NCI-H1092 (cell line): ENCODE data around the gene PGGHG.
"Not testable (repeated sequence)": the region's sequence is repeated elsewhere in the genome, so short reads cannot be mapped to it uniquely, and the experiment has no call there.

Experiments used
- DNase-seq: peaks from one replicate; lab custom pipeline; 2025; lab: John Stamatoyannopoulos, UW

Gene PGGHG

DNA sequence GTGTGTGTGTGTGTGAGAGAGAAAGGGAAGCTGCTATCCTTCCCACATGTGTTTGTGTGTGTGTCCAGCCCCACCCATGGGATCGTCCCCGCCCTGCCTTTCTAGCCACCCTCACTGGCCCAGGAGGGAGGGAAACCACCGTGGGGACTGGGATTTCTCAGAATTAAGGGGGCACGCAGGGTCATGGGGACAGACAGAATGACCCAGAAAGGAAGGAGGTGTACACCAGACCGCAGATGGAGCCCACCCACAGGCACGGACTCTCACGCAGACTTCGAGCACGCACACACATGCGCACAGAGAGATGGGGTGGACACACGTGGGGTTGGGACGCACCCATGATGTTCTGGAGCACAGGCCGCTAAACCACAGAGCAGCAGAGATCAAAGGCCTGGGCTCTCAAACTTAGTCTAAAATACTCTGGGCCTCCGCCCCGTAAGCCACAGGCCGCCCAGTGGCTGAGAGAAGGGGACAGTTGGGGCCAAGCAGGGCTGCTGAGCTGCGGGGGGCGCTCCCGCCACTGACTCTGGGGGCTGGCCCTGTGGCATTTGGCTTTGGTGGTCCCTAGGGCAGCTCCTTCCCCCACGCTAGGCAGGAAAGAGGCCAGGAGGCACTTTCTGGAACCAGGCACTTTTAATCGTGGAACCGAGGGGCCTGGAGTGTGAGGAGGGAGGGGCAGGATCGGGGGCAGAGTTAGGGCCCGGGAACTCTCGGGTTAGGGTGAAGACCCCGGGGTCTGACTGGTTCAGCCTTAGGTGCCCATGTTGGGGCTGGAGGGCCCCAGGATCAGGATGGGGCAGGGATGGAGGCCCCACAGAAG is 8.9 kb downstream of the PGGHG start:
- DNase-seq: no peak

- DNase-seq: no peak
Measured at GRCh38 chr11:298406-299065, 9.6 kb downstream of the PGGHG start.

- no peak for DNase-seq
Measured at GRCh38 chr11:299081-299891, 10.4 kb downstream of the PGGHG start, which contains the start of gene IFITM5. Gene IFITM5 (minus strand): TSS chr11:299526. CDS start chr11:299490, 36 bp downstream.

DNA sequence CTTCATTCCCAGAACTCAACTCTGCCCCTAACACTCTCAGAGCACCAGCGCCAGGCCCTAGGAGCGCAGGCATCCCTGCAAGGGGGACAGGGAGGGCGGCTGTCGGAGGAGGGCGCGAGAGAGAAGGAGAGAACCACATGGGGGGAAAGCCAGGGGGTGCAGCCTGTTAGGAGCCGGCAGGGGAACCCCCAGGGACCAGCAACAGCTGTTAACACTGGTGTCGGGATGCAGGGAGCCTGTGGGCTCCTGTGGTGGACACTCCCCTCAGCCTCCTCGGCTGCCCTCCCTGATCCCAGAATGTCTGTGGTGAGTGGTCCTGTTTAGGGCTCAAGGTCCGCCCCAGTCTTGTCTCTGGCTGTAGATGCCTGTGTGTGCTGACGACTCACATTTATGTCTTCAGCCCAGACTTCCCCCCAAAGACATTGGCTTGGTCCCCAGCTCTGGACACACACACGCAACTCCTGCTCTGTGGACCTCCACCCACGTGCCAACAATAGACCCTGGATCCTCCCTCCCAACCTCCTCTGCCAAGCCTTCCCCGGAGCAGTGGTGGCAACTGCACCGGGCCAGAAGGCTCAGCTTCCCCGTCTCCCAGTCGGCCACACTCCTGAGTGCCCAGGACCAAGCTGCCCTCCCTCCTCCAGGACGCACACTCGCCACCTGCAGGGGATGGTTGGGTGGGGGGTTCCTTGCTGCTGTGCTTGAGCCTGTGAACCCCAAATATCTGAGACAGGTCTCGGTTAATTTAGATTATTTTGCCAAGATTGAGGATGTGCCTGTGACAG is 11.2 kb downstream of the PGGHG start:
- DNase-seq: no peak

GRCh38 chr11:303363-303762 is 14.4 kb downstream of the PGGHG start:
- no peak for DNase-seq

GRCh38 chr11:304061-304506 is 15.2 kb downstream of the PGGHG start:
- no peak for DNase-seq

- DNase-seq: no peak
Measured at GRCh38 chr11:304915-305843, 16.3 kb downstream of the PGGHG start.

DNA sequence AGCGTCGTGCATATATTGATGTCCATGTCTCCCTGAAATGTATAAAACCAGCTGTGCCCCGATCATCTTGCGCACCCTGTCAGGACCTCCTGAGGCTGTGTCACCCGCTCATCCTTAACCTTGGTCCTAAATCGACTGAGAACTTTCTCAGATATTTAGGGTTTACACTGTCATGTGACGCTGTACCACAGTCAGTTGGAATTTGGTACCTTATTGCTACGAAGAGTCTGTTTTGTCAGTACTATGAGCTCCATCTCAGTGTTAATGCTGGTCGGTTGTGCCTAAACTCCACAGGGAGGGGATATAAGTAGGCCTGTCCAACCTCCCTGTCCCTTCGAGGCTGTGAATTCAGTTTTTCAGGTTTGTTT is 16.9 kb downstream of the PGGHG start:
- DNase-seq: no peak

DNA sequence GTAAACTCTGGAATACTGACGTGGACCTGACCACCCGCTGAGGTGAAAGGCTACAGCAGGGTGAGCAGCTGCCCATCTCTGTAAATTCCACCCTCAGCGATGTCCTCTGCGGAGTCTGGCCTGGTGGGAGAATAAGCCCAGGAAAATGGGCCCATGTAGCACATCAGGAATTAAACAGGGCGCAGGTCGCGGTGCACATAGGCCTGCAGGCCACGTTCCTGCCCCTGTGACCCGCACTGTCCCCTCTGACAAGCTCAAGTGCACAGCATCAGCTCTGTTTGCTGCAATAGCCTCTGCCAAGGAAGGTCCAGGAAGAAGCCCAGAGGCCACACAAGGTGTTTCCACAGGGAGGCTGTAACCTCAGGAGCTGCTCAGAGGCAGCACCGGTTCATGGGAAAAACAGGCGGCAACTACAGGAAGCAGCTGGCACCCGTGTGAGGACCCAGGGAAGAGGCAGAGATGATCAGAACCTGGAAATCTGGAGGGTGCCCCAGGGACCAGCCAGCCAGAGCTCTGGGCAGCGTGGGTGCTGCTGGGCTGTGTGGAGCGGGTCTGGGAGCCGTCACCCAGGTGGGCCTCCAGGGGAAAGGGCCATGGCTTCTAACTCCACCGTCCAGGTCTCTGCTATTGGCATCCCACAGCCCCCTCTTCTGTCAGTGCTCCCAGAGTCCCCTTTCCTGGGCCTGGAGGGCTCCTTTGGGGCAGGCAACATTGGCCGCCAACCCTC is 17.9 kb downstream of the PGGHG start:
- DNase-seq: no peak

DNA sequence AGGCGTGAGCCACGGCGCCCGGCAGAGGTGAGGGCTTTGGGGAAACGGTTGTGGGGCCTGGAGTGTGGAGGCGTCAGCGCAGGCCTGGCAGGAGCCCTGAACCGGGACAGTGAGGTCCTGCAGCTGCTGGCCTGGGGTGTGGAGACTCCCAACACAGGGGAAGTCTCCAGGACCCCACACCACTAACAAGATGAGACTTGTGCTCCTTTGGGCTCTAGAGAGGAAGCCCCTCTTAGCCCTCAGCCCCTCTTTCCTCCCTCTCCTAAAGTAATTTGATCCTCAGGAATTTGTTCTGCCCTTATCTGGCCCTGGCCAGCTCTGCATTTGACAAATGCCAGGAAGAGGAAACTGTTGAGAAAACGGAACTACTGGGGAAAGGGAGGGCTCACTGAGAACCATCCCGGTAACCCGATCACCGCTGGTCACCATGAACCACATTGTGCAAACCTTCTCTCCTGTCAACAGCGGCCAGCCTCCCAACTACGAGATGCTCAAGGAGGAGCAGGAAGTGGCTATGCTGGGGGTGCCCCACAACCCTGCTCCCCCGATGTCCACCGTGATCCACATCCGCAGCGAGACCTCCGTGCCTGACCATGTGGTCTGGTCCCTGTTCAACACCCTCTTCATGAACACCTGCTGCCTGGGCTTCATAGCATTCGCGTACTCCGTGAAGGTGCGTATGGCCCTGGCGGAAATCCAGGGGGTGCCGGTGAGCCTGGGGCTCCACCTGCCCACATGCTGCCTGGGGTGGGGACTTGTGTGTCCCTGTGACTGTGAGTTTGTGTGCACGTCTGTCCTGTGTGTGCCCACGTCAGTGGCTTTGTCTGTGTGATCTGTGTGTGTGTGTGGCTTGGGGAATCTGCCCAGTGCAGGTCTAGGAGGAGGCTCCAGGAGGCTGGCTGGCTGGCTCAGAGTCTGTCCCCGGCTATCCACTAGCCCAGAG is 19.1 kb downstream of the PGGHG start, which contains the start of gene IFITM2:
TSS of gene IFITM2 (plus strand) at position 51 of the 943 bp plus-strand sequence. CDS start at position 428, 377 bp downstream.
- DNase-seq: not testable (repeated sequence)

GRCh38 chr11:308740-309665 is 20.1 kb downstream of the PGGHG start:
- not testable (repeated sequence) for DNase-seq

DNA sequence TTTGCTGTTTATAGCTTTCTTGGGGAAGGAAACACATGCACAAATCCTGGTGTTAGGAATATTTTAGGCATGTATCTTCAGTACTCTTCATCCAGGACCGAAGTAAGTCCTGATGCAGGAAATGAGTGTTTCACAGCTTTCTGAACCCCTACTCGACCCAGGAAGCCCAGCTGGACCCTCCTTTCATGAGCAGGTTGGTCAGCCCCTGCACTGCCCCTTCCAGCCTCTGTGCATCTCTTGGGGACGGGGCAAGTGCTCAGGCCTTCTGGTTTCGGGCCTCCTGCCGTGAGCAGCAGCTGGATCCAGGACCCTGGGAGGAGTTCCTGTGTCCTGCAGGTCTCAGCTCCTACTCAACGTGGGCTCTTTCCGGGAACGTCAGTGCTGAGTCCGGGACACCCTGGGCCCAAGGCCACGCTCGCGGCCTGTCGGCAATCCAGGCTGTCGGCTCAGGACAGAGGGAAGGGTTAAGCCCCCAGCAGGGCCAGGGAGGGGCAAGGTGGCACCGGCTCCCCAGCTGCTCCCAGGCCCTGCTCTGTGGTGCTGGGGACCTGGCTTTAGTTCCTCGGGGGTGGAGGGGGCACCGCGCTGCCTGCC is 21.1 kb downstream of the PGGHG start:
- DNase-seq: not testable (repeated sequence)

GRCh38 chr11:311013-311748 is 22.3 kb downstream of the PGGHG start:
- not testable (repeated sequence) for DNase-seq

GRCh38 chr11:312092-312816 is 23.3 kb downstream of the PGGHG start:
- DNase-seq: no peak

DNA sequence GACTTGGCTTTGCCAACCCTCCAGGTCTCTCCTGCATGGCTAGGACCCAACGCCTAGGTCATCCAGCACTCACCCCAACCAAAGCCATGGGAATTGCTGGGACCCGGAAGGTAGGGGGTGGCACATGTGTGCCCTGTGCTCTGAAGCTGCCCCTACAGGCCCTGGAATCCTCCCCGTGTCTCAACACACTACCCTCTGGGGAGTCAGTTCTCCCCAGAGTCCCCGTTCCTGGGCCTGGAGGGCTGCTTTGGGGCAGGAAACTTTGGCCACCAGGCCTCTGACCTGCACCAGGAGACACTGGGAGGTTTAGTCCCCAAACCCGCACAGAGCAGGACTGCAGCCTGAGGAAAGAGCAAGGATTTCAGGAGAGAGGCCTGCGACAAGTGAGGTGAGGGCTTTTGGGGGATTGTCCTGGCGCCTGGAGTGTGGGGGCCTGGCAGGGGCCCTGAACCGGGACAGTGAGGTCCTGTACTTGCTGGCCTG is 24.4 kb downstream of the PGGHG start:
- no peak for DNase-seq
